ENCODE results near the gene SKOR1.
A peak's percentile ranks its signal among the peaks of the same experiment; 100 is the strongest.

The SKOR1 gene

DNA sequence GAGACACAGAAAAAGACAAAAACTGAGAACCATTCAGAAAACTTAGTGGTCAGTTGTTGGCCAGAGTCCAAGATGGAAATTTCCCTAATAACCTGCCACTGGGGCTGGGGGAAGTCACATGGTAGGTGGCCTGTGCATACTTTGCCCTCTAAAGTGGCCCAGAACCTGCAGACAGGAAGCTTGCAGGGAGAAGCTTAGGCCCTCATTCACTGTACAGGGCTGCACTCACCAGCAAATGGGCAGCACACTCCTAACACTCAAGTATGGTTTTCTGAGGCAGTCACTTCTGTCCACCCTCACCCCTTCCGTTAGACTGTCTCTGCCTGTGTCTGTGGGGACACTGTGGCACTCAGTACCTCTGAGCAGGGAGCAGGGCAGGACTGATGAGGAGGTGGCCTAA, 29.0 kb downstream of the SKOR1 start:
- no peak for DNase-seq

DNA sequence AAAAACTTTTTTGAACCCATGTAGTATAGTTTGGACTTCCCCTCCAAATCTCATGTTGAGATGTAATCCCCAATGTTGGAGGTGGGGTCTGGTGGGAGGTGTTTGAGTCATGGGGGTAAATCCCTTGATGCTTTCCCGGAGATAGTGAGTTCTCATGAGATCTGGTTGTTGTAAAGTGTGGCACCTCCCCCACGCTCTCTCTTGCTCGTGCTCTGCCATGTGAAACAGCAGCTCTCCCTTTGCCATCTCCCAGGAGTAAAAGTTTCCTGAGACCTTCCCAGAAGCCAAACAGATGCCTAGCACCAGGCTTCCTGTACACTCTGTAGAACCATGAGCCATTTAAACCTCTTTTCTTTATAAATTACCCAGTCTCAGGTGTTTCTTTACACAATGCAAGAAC, 30.5 kb downstream of the SKOR1 start:
- no peak for DNase-seq

DNA sequence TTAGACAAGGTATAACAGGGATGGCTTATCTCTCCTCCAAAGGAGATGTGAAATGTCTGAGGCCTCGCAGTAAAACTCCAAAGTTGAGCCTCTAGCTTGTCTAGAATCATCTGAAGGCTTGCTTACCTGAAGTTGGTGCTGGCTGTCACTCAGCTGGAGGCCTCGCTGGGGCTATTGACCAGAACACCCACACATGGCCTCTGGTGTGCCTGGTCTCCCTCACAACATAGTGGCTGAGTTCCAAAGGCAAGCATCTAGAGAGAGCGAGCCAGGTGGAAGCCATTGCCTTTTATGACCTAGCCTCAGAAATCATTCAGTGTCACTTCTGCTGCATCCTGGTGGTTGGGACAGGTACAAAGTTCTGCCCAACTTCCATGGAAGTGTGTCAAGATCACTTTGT, 31.9 kb downstream of the SKOR1 start:
- no peak for DNase-seq

DNA sequence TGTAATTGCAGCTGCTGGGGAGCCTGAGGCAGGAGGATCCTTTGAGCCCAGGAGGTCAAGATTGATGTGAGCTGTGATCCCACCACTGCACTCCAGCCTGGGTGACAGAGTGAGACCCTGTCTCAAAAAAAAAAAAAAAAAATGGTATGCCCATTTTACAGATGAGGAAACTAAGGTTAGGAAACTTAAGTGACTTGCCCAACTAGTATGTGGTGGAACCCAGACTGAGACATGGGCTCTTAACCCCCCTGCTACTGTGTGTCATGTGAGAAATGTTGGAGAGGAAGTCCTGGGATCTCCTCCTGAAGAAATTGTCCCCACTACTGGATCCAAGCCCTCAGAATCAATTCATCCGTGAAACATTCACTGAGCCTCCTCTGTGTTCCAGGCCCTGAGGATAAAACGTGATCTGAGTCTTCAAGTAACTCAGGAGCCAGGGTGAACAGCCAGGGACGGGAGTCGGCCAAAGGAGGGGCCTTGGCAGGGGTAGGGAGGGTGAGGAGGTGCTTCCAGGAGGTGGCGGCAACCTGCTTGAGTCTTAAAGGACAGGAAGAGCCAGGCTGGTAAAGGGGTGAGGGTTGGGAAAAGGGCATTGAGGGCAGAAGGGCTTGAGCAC, 34.1 kb downstream of the SKOR1 start:
- no peak for DNase-seq

DNA sequence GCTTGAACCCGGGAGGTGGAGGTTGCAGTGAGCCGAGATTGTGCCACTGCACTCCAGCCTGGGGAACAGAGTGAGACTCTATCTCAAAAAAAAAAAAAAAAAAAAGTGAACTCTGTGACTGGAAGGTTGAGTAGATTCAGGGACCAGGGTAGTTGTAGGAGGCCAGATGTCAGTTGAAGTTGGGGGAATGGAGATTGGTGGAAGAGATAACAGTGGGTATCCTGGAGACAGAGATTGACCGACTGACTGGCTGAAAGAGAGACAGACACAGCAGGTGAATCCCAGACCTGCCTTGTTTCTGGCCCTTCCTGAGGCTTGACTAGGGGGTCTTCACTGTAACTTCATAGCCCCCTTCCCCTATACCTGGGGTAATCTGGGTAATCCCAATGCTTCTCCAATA, 36.7 kb downstream of the SKOR1 start:
- DNase-seq, result no peak

DNA sequence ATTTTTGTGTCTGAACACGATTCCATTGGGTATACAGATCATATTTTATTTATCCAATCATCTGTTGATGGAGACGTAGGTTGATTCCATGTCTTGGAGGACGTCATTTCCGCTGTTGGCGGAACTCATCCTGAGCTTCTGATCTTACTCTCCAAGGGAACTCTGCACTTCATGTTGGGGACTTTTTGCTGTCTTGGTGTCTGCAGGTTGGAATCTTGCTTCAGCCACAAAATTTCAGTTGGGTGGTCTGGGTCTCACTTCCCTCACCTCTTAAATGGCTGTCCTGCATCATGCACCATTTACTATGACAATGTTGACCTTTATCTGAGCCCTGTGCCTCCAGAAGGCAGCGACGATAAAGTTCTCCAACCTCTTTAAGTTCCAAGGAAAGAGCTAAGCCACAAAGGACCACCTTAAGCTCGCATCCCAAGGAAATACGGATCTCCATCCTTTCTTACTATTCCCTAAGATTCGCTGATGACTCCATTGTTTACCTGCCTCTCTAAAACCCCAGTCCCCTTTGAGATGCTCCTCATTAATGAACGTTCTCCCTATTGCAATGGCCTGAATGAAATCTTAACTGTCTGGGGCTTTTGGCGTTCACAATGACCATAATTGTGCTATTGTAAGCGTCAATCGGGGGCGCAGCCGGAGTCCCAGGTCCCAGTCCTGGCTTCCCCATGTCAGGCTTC, 37.6 kb downstream of the SKOR1 start:
- no peak for DNase-seq

DNA sequence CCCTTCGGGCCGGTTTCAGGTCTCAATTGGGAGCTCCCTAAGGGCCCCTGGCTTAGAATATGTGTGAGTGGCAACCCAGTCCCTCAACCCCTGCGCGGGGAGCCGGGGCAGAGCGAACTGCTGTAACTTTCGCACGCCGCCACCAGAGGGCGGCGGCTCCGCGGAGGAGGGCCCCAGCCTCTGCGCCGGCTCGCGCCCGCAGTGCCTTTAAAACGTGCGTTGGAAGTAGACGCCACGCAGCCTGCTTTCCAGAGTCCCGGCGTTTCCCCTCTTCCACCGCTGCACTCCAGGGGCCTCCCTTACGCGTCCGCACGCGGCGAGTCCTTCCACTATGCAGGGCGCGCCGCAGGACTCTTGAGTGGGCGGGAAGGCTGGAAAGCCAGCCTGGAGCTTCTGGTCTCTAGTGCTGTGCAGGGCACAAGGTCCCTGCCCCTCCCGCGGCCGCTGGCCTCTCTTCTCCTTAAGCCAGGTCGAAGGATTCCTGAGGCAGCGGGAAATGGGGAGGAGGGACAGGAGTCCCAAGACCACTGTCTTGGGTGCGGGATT, 38.2 kb downstream of the SKOR1 start:
- DNase-seq, result peak; percentile 75

DNA sequence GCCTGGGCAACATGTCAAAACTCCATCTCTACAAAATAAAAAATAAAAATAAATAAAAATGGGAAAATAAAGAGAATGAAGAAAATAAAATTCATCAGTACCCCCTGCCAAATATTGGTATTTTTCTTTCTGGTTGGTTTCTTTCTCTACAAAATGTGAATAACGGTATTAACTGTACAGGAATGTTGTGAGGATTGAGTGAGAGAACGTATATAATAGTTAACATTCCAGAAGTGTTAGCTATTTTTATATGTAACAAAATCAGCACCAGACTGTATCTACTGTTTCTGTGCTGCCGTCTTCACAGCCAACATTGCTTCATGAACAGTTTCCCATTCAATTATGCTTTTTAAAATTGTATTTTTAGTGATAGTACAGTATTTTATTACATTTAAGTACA, 40.0 kb downstream of the SKOR1 start:
- DNase-seq, result no peak

DNA sequence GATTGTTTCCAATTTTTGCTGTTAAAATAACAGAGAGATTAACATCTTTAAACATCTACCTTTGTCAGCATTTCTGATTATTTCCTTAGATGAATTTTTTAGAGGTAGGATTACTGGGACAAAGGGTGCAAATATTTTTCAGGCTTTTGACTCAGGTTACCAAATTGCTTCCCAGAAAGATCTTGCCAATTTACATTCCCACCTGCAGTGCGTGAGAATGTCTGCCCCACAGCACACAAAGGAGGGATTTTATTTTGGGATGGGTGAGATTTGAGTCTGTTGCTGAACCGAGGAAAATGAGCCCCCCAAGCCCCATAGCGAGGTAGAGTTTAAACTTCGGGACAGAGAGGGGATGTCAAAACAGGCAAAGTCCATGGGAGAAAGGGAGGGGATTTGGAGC, 40.5 kb downstream of the SKOR1 start:
- no peak for DNase-seq

DNA sequence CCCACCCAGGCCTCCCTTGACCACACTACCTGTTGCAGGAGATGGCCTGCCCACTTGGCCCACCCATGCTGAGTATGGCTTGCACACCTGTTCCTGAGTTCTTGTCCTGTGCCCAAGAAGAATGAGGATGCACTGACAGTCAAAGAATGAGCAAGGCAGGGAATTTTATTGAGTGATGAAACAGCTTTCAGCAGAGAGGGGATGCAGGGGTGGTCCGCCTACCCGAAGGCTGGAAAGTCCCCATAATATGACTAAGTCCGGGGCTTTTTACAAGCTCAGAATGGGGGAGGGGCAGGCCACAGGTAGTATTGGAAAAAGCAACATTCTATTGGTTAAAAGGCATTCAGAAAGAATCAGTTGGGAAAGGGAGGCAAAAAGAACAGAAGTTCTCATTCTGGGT, 44.4 kb downstream of the SKOR1 start:
- DNase-seq, result no peak

DNA sequence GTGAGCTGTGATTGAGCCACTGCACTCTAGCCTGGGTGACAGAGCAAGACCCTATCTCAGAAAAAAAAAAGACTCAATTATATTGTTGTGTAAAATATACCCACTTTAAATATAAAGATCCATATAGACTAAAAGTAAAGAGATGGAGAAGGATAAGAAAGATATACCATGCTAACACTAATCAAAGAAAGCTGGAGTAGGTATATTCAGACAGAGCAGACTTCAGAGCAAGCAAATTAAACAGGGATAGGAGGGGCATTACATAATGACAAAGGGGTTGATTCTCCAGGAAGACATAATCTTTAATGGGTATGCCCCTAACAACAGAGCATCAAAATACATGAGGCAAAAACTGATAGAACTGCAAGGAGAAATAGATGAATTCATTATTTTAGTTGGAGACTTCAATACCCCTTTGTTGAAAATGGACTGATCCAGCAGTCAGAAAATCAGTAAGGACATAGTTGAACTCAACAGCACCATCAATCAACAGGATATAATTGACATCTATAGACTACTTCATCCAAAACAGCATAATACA, 45.6 kb downstream of the SKOR1 start:
- DNase-seq, result no peak

DNA sequence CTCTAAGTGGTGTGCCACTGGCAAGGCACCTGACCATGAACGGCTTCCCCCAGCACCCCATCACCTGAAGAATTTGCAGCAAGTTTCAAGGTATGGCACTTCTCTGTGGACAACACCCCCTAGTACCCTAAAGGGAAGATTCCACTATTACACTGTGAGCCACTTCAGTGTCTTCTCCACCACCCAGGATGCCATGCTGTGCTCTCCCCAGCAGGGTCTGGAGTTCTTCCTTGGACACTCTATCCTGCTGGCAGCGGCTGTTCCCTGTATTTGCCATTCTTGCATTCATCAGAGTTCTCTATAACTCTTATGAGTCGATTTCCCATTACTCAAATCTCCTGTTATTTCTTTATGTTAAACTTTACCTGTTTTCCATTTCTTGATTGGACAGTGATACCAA, 48.5 kb downstream of the SKOR1 start:
- no peak for DNase-seq

DNA sequence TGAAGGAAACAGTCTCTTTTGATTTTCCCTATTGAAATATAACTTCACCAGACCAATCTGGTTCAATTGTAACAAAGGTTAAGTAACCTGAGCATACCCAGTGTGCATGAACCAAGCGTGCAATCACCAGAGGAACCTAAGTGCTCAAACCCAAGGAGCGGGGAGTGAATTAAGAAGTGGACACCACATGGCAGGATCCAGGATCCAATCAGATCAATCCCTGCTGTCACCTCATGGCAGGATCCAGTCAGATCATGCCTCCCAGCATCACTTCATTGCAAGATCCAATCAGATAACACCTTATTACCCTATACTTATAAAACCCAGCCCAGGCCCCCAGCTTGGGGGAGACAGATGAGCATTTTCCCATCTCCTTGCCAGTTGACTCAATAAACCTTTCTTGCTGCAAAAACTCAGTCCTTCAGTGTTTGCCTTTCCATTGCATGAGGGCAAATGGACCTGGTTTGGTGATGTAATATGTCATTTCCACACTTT, 53.5 kb downstream of the SKOR1 start:
- DNase-seq, result no peak

DNA sequence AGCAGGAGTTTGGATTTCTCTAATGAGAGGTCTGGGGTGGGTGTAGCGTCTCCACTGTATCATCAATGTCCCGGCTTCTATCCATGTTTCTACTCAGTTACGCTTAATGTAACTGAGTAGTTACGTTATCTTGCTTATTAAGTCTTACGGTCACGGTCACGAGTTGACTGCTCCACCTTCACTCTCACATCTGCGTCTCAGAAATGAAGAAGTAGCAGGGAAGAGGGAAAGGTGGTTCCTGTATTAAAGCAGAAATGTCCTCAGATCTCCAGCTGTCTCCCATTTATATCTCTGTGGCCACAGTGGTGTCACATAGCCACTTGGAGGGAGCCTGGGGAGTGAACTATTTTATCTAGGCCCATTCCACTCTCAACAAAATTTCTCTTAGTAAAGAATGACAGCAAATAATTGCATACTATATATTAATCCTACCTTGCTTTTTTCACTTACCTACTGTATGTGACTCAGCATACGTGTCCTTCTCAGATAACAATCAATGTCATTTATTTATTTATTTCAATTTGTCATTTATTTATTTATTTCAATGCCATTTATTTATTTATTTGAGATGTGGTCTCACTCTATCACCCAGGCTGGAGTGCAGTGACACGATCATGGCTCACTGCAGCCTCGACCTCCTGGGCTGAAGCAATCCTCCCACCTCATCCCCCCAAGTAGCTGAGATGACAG, 54.3 kb downstream of the SKOR1 start:
- DNase-seq, result no peak

DNA sequence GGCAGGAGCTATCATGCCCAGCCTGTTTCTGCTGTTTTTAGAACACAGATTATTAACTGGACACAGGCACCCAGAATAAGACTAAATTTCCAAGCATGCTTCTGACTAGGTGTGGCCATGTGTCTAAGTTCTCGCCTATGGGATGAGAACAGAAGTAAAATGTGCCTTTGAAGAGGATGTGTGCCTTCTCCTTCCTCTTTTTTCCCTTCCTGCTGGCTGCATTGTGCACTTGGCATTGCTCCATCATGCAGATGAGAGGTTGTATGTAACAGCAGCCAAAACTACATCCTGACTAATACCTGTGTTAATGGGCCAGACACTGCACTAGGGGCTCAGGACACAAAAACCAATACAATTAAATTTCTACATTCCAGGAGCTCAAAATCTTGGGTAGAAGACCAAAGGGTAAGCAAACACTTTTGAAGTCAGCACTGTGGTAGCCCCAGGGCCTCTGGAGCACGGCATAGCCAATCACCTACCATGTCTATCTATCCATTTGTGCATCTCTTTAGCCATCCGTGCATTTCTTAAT, 55.4 kb downstream of the SKOR1 start:
- DNase-seq, result no peak

DNA sequence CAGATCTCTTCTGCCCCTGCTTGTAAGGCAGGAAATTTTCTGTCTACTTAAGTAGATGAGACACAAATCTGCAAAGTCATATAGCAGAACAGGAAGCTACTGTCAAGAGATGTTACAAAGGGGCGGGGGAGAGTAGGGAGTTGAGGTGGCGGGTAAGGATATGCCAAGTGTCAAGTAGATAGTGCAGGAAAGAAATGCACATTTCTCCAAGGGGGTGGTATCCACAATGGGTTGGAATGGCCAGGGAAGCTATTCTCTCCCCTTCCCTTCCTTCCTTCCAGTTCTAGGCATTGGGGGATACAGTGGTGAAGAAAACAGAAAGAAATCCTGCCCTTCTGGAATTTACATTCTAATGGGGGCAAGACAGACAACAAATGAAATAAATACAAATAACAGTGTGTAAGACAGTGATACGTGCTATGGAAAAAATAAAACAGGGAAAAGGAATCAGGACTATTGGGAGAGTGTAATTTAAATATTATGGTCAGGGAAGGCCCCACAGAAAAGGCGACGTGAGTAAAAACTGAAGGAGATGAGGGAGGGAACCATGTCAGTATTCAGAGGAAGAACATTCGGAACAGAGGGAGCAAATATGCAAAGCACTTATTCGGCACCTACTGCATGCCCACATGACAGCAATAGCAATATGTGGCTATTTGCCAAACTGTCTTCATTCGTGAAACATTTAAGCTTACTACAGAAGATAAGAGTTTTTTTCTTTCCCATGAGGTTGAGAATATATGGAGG, 57.4 kb downstream of the SKOR1 start:
- DNase-seq, result no peak

DNA sequence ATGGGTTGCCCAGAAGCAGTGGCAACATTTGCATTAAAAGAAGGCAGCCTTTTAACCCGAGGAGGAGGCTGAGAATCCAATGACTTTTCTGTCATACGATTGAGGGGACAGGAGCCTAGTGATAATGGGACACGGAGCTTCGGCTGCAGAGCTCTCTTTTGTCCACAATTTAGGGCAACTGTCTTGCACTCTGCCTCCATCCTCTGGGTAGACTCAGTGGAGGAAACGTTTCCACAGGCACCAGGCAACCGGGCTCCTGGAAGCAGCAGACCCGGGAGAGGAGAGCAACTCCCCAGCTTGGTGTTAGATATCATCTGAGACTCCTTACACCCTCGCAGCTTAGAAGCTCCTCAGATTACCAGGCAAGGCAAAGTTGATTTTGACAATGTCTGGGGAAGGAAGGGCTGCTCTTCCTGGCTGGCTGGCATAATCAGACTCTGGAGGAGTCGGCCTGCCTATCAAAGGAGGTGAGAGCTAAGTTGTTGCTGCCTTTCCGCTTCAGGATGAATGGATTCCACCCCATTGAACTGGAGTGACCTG, 58.0 kb downstream of the SKOR1 start:
- no peak for DNase-seq

DNA sequence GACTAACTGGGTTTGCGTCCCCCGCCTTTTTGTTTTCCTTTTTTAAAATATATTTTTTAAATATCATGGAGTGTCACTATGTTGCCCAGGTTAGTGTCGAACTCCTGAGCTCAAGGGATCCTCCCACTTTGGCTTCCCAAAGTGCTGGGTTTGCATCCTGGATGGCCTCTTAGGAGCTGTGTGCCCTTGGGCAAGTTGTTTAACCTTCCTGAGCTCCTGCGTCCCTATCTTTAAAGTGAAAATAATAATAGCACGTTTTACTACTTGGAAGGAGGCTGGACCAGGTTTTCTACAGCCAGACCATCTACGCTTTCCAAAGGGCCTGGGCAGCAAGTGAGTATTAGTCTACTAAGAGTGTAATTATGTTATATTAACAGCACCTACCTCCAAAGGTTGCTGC, 58.7 kb downstream of the SKOR1 start:
- DNase-seq, result no peak
